Calu3 (cell line): ENCODE results near the gene VSIG10. TPM values are rescaled to one million over a fixed set of nuclear protein-coding genes. Genes with fewer than 3 reads are reported as not detected.
A peak's percentile ranks its signal among the peaks of the same experiment; 100 is the strongest.
"Not testable (repeated sequence)": the region's sequence is repeated elsewhere in the genome, so short reads cannot be mapped to it uniquely, and the experiment has no call there.

Experiments
- BruUV-seq: library from RNA; stranded (reverse); fragments of 400-500 nt; replicated peaks from 2 replicates; lab custom pipeline; 2021; lab: Mats Ljungman, UMichigan
- CTCF ChIA-PET: fragments of 300-600 bp; sonication (Branson Sonifier 250); formaldehyde crosslinking; loops from one replicate; lab custom pipeline; 2022; ENCODE audit warnings: antibody characterized with exemption; lab: Charles Lee
- DNase-seq: peaks from one replicate; pipeline ENCODE4 v3.0.0; 2022
- H3K27ac Mint-ChIP-seq: one replicate; pipeline ENCODE4 v1.8.0; 2022; ENCODE audit warnings: mixed read lengths; ENCODE audit not compliant: unreplicated experiment
- H3K27me3 Mint-ChIP-seq: one replicate; pipeline ENCODE4 v1.8.0; 2022; ENCODE audit warnings: mixed read lengths; ENCODE audit not compliant: unreplicated experiment
- H3K36me3 Mint-ChIP-seq: one replicate; pipeline ENCODE4 v1.8.0; 2022; ENCODE audit warnings: mild to moderate bottlenecking, moderate library complexity, mixed read lengths; ENCODE audit not compliant: insufficient read depth, unreplicated experiment
- H3K4me1 Mint-ChIP-seq: one replicate; pipeline ENCODE4 v1.8.0; 2022; ENCODE audit warnings: mild to moderate bottlenecking, low read depth, mixed read lengths; ENCODE audit not compliant: unreplicated experiment
- H3K4me3 Mint-ChIP-seq: one replicate; pipeline ENCODE4 v1.8.0; 2022; ENCODE audit warnings: mild to moderate bottlenecking, low read depth, moderate library complexity, mixed read lengths; ENCODE audit not compliant: unreplicated experiment
- H3K9me3 Mint-ChIP-seq: one replicate; pipeline ENCODE4 v1.8.0; 2022; ENCODE audit warnings: low read depth, mixed read lengths; ENCODE audit not compliant: unreplicated experiment
- intact Hi-C: fragments of 100-400 bp; cut with micrococcal nuclease; formaldehyde crosslinking; loops from one replicate; pipeline ENCODE4 v1.10.0; 2022; ENCODE audit not compliant: unreplicated experiment
- total RNA-seq: library from RNA; stranded (reverse); gene quantifications from 2 replicates; pipeline ENCODE4 v1.2.3, GENCODE V29; 2022
- TF ChIP-seq, protein P1 (sequence below): fragments of 200-600 bp; IDR thresholded peaks from one replicate; pipeline ENCODE4 v1.8.0; 2022; ENCODE audit warnings: antibody characterized with exemption; ENCODE audit not compliant: unreplicated experiment

Gene VSIG10
- total RNA-seq, 1 experiment from 2014 or later: 53.6 TPM

DNA sequence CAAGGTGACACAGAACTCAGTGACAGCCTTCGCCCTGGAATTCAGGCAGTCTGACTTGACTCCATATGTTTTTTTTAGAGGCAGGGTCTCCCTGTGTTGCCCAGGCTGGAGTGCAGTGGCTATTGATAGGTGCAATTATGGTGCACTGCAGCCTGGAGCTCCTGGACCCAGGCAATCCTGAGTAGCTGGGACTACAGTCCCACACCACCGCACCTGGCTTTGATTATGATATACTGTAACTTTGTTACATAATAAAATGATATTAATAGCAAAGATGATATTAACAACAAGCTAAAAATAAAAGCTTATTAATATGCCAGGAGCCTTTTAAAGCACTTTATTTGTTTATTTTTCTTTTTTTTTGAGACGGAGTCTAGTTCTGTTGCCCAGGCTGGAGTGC lies 9.8 kb downstream of the VSIG10 start:
- intact Hi-C loops: no loop called here
- no TSS peak for BruUV-seq
- CTCF ChIA-PET: no interaction called here
- Mint-ChIP-seq H3K27ac (no peak overlapping the region), H3K27me3 (no peaks in the 10 kb centered on the region), H3K4me3 (no peak overlapping the region), H3K4me1 (peaks cover 18% of the 10 kb centered on the region), H3K9me3 (no peaks in the 10 kb centered on the region), H3K36me3 (no peaks in the 10 kb centered on the region)
- TF ChIP-seq, protein P1, sequence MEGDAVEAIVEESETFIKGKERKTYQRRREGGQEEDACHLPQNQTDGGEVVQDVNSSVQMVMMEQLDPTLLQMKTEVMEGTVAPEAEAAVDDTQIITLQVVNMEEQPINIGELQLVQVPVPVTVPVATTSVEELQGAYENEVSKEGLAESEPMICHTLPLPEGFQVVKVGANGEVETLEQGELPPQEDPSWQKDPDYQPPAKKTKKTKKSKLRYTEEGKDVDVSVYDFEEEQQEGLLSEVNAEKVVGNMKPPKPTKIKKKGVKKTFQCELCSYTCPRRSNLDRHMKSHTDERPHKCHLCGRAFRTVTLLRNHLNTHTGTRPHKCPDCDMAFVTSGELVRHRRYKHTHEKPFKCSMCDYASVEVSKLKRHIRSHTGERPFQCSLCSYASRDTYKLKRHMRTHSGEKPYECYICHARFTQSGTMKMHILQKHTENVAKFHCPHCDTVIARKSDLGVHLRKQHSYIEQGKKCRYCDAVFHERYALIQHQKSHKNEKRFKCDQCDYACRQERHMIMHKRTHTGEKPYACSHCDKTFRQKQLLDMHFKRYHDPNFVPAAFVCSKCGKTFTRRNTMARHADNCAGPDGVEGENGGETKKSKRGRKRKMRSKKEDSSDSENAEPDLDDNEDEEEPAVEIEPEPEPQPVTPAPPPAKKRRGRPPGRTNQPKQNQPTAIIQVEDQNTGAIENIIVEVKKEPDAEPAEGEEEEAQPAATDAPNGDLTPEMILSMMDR: no peak
- no peak for DNase-seq

DNA sequence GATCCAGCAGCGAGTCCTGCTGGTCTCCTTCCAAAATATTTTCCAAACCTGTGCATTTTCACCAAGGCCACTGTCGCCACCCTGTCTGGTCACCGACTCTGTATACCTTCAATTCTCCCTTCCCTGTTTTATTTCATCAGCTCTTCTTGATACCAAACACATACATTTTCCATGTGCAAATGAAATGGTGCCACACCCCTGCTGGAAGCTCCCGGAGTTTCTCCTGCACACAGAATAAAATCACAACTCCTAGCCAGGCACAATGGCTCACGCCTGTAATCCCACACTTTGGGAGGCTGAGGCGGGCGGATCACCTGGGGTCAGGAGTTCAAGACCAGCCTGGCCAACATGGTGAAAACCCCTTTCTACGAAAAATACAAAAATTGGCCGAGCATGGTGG lies 14.0 kb downstream of the VSIG10 start:
- no TSS peak for BruUV-seq
- H3K27ac Mint-ChIP-seq: peak overlapping the region; percentile 3

DNA sequence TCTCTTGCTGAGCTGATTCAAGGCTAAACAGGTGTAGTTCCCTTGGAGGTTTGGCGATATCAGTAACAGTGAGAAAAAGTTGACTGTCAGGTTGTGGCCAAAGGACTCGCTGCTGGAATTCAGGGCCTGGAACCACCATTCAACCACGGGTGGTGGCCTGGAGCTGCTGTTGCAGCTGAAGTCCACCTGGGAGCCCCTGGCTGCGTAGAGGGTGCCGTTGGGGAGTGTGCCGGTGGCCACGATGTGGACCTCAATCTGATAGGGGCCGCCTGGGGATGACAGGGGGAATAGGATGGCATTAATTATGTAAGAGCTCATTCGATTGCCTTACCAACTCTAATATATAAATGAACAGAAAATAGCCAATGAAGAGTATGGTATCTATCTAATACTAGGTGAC lies 21.6 kb downstream of the VSIG10 start:
- no peak overlapping the region for H3K4me3 Mint-ChIP-seq
- intact Hi-C loops: no loop called here
- no TSS peak for BruUV-seq
- peaks cover 24% of the 10 kb centered on the region for H3K36me3 Mint-ChIP-seq
- TF ChIP-seq, protein P1: no peak
- no peak overlapping the region for H3K27ac Mint-ChIP-seq
- H3K9me3 Mint-ChIP-seq: no peaks in the 10 kb centered on the region
- no peaks in the 10 kb centered on the region for H3K27me3 Mint-ChIP-seq
- DNase-seq: no peak
- CTCF ChIA-PET: no interaction called here
- H3K4me1 Mint-ChIP-seq: no peaks in the 10 kb centered on the region

More for the DNA sequence above, 14.0 kb downstream of the VSIG10 start:
- Mint-ChIP-seq H3K27me3 (no peaks in the 10 kb centered on the region), H3K9me3 (no peaks in the 10 kb centered on the region), H3K36me3 (no peaks in the 10 kb centered on the region), H3K4me3 (no peak overlapping the region), H3K4me1 (peaks cover 27% of the 10 kb centered on the region)
- DNase-seq: no peak
- intact Hi-C loops: no loop called here
- CTCF ChIA-PET: no interaction called here
- TF ChIP-seq, protein P1: no peak

DNA sequence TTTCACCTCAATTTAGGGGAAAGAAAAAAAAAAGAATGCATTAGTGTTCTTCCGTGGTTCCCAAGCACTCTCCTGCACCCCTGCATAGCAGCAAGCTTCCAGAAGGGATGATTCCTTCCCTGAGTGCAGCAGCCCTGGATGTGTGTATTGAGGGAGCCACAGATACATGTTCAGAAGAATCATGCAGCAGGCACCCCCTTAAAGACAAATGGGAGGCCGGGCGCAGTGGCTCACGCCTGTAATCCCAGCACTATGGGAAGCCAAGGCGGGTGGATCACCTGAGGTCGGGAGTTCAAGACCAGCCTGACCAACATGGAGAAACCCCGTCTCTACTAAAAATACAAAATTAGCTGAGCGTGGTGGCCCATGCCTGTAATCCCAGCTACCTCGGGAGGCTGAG lies 22.3 kb downstream of the VSIG10 start:
- H3K27me3 Mint-ChIP-seq, intact Hi-C loops, BruUV-seq, H3K4me3 Mint-ChIP-seq, H3K27ac Mint-ChIP-seq, H3K4me1 Mint-ChIP-seq, DNase-seq, CTCF ChIA-PET, H3K9me3 Mint-ChIP-seq: not testable (repeated sequence)
- peaks cover 24% of the 10 kb centered on the region for H3K36me3 Mint-ChIP-seq

DNA sequence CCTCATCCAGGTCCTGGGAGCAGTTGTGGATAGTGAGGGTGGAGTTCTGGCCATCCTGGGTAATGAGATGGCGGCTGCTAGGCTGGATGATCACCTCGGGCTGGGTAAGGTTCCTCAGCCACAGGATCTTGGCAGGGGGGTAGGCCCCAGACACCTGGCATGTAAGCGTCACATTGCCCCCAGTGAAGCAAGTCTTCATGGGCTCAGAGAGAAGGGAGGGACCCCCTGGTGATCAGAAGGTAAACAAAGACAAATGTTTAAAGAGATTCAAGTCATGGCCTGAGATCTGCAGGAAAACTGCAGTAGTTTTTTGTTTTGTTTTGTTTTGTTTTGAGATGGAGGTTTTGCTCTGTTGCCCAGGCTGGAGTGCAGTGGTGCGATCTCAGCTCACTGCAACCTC lies 30.0 kb downstream of the VSIG10 start:
- BruUV-seq: no TSS peak
- H3K4me1 Mint-ChIP-seq: no peaks in the 10 kb centered on the region
- CTCF ChIA-PET: no interaction called here
- H3K36me3 Mint-ChIP-seq: peaks cover 9% of the 10 kb centered on the region
- H3K4me3 Mint-ChIP-seq: no peak overlapping the region
- intact Hi-C loops: no loop called here
- H3K9me3 Mint-ChIP-seq: no peaks in the 10 kb centered on the region
- TF ChIP-seq, protein P1: no peak
- no peaks in the 10 kb centered on the region for H3K27me3 Mint-ChIP-seq
- no peak overlapping the region for H3K27ac Mint-ChIP-seq
- no peak for DNase-seq
